ENCODE measurements around the gene KIF26B.
"Not testable (repeated sequence)": the region's sequence is repeated elsewhere in the genome, so short reads cannot be mapped to it uniquely, and the experiment has no call there.

The KIF26B gene

GRCh38 chr1:245702346-245702745, 547.6 kb downstream of the KIF26B start:
- DNase-seq (ENCODE audit: low read depth) = no peak

DNA sequence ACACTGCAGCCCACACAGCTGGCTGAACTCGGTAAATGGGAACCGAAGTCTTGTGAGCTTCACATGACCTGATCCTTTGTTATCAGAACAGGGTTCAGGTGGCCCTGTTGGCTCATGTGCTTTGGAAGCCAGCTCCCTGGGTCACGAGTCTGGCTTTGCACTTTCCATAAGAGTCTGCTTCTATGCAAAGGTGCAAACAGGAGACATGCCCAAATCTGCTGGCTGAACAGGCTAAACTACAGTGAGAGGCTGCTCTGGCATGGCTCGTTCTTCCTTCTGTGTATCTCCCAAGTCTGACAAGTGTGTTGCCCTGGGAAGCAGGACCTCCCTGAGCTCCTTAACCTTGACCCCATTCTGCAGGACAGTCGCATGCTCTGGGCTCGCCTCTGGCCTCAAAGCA, 549.6 kb downstream of the KIF26B start:
- no peak for DNase-seq (ENCODE audit: low read depth)

GRCh38 chr1:245704765-245705164, 550.0 kb downstream of the KIF26B start:
- DNase-seq (ENCODE audit: low read depth) = peak; percentile 9

DNA sequence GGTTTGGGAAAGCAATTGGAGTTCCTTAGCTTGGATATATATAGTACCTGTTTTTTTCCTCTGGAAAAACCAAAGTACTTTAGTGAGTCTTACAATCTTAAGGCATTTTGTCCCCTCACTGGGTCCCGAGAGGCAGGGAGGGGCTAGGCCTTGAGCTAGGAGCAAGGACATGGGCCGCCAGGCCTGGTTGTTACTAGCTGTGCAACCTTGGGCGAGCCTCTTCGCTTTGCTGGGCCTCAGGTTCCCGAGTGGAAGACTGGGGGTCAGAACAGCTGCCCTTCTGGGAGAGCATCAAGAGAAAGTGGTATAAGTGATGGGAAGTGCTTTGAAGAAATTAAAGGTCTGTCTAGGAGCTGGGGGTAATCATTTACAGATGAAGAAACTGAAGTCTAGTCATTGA, 553.2 kb downstream of the KIF26B start:
- no peak for DNase-seq (ENCODE audit: low read depth)

DNA sequence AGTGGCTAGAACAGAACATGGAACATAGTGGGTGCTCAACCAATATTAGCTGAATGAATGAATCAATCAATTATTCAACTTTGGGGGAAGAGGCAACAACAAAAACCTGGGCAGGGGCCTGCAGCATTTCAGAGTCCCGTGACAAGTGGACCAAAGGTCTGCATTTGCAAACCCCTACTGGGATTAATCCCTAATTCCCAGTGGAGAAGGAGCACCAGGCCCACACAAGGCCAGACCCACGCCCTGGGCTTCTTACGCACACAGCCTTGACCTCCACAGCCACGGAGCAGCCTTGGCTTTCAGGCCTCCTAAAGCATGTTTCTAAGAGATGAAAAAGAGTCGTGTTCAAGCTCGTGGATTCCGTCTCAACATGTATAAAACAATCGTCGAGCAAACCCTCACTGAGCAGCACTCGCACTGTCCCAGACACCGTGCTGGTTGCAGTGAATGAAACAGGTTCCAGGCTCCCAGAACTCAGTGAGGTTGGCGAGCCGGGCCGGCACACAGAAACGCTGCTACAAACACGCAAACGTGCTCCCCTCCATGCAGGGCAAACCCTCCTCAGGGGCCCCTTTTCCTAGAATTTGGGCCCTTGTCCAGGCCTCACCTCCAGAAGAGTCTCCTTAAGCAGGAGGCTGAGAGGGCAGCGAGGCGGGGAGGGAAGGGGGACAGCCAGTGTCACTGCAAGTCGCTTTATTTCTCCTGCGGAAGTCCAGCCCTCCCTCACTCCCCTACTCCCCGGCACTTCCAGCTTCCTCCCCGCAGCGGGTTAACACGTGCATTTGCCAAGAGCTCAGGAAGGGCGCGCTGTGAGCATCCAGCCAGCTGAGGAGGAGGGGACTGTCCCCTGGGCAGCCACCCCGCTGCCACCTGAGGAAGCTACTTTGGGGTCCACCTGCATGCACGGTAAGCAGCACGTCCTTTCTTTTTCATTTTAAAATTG, 556.4 kb downstream of the KIF26B start:
- no peak for DNase-seq (ENCODE audit: low read depth)

- not testable (repeated sequence) for DNase-seq (ENCODE audit: low read depth)
Measured at GRCh38 chr1:245714027-245714426, 559.2 kb downstream of the KIF26B start.

- no peak for DNase-seq (ENCODE audit: low read depth)
Measured at GRCh38 chr1:245715291-245715701, 560.5 kb downstream of the KIF26B start.

- peak; percentile 66 for DNase-seq (ENCODE audit: low read depth)
Measured at GRCh38 chr1:245715970-245716369, 561.2 kb downstream of the KIF26B start.

GRCh38 chr1:245716561-245716960, 561.8 kb downstream of the KIF26B start:
- DNase-seq (ENCODE audit: low read depth) = no peak

DNA sequence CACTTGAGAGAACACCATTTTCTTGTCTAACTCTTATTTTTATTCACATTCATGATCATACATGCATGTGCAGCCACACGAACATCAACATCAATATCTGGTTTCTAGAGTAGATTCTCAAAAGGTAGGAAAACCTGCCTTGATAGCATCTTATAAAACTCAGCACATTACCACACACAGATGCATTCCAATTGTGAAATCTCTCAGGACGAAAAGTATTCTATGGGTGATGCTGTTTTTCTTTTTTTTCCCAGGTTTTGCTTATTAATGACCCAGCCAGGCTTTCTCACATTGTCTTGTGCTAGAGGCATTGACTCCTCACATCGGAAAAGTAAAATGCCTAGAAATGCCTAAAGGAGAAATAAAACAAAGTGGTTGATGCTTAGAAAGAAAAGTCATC, 562.8 kb downstream of the KIF26B start:
- no peak for DNase-seq (ENCODE audit: low read depth)

GRCh38 chr1:245718123-245718522, 563.3 kb downstream of the KIF26B start:
- DNase-seq (ENCODE audit: low read depth) = no peak

GRCh38 chr1:245718951-245719350, 564.2 kb downstream of the KIF26B start:
- no peak for DNase-seq (ENCODE audit: low read depth)

- DNase-seq (ENCODE audit: low read depth) = no peak
Measured at GRCh38 chr1:245721488-245721887, 566.7 kb downstream of the KIF26B start.

DNA sequence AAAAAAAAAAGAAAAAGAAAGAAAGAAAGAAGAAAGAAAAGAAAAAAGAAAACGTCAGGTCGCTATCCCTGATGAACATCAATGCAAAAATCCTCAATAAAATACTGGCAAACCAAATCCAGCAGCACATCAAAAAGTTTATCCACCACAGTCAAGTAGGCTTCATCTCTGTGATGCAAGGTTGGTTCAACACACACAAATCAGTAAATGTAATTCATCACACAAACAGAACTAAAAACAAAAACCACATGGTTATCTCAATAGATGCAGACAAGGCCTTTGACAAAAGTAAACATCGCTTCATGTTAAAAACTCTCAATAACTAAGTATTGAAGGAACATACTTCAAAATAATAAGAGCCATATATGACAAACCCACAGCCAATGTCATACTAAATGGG, 573.2 kb downstream of the KIF26B start:
- DNase-seq (ENCODE audit: low read depth) = not testable (repeated sequence)

DNA sequence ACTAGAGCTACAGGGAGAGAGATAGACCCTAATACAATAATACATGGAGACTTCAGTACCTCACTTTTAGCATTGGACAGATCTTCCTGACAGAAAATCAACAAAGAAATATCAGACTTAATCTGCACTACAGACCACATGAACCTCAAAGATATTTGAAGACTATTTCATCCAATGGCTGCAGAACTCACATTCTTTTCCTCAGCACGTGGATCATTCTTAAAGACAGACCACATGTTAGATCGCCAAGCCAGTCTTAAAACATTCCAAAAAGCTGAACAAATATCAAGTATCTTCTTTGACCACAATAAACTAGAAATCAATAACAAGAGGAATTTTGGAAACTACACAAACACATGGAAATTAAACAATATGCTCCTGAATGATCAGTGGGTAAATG, 576.0 kb downstream of the KIF26B start:
- no peak for DNase-seq (ENCODE audit: low read depth)

GRCh38 chr1:245740336-245740735, 585.6 kb downstream of the KIF26B start:
- not testable (repeated sequence) for DNase-seq (ENCODE audit: low read depth)

- peak; percentile 39 for DNase-seq (ENCODE audit: low read depth)
Measured at GRCh38 chr1:245742896-245743295, 588.1 kb downstream of the KIF26B start.

GRCh38 chr1:245748240-245748639, 593.5 kb downstream of the KIF26B start:
- no peak for DNase-seq (ENCODE audit: low read depth)

GRCh38 chr1:245748646-245749045, 593.9 kb downstream of the KIF26B start:
- DNase-seq (ENCODE audit: low read depth) = no peak

DNA sequence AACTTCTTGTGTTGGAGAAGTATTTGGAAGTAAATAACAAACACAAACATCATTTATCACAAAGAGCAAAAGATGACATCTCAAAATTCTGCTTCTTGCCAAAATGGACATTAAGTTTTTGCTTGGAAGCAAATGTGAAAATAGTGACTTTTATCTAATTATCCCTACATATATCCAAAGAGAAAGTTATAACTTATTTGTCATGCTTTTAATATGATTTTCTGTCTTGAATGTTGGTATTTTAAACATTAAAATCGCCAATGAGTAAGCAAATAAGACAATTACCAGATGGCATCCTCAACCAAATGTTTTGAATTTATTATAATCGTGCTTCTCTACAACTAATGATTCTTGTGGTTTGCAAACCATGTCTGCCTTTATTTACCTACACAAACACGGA, 594.3 kb downstream of the KIF26B start:
- no peak for DNase-seq (ENCODE audit: low read depth)

GRCh38 chr1:245750261-245750660, 595.5 kb downstream of the KIF26B start:
- DNase-seq (ENCODE audit: low read depth) = no peak

- no peak for DNase-seq (ENCODE audit: low read depth)
Measured at GRCh38 chr1:245751116-245751515, 596.3 kb downstream of the KIF26B start.

DNA sequence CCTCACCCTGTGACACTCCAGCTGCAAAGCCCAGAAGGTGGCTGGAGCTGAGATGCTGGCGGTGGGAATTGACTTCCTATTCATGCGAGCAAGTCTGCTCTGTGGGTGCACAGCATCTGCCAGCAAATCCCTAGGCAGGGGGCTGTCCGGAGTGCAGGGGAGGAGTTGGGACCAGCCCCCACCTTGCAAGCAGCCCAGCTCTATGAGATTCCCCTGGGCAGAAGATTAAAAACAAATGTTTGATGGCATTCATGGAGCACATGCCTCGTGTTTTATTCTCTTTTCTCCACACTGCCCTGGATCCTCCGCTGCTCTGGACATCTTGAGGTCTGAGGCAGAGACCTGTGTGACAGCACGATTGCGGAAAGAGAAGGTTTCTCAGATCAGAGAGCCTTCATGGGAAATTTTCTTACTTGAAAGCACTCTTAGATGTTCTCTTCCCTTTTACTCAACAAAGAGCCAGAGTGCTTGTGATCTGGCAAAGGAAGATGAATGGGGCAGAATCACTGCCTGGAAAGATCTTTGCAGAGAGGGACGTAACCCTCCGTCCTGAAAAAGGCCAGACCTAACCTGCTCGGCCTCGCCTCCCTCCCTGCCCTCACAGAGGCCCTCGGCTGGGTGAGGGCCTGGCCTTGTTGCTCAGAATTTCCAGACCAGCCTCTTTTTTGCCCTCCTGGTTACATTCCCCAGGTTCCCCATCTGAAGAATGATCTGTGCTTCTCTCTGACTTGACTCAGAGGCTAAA, 597.1 kb downstream of the KIF26B start:
- DNase-seq (ENCODE audit: low read depth) = no peak
